Colonic mucosa (tissue), 4 donors: ENCODE results near the gene SGK1. TPM values are rescaled to one million over a fixed set of nuclear protein-coding genes. Genes with fewer than 3 reads are reported as not detected.
"Not testable (repeated sequence)": the region's sequence is repeated elsewhere in the genome, so short reads cannot be mapped to it uniquely, and the experiment has no call there.

Experiments used
- DNase-seq: peaks from one replicate; pipeline ENCODE4 v3.0.0-alpha.2; 2020
- H3K27ac ChIP-seq: fragments of 200-600 bp; one replicate; pipeline ENCODE4 v1.8.0; 2021
- H3K27me3 ChIP-seq: fragments of 200-600 bp; one replicate; pipeline ENCODE4 v1.8.0; 2021
- H3K36me3 ChIP-seq: fragments of 200-600 bp; one replicate; pipeline ENCODE4 v1.8.0; 2021
- H3K4me1 ChIP-seq: fragments of 200-600 bp; one replicate; pipeline ENCODE4 v1.8.0; 2021; ENCODE audit warnings: mild to moderate bottlenecking
- H3K4me3 ChIP-seq: fragments of 200-600 bp; one replicate; pipeline ENCODE4 v1.8.0; 2021
- H3K9ac ChIP-seq, 2 donors: one replicate each; pipeline ENCODE4 v1.7.0; 2013; ENCODE audit warnings: control low read depth in 2 of 2, low read depth in 2 of 2, low read length in 2 of 2
- H3K9me3 ChIP-seq: fragments of 200-600 bp; one replicate; pipeline ENCODE4 v1.8.0; 2021
- intact Hi-C: fragments of 100-400 bp; cut with DNase I; formaldehyde crosslinking; loops from one replicate; pipeline ENCODE4 v1.14.1; 2022
- total RNA-seq, 2 donors: library from RNA; stranded (reverse); fragmentation: NEBNext Ultra II Directional in 1 of 2; extraction: Animal tissue kit (Norgen Biotek cat#: 25700) in 1 of 2; gene quantifications; one replicate each; pipeline ENCODE4 v1.2.1, GENCODE V29; 2021
- TF ChIP-seq, protein P1 (sequence below): fragments of 200-600 bp; IDR thresholded peaks from one replicate; pipeline ENCODE4 v1.8.0; 2022; ENCODE audit warnings: antibody characterized with exemption, mild to moderate bottlenecking
- donor health status: healthy.
- donor health status: DM: no; HTN: no; CAD: no.
- donor health status: DM: no; HTN: no; CAD: no.

SGK1 gene
- total RNA-seq, 2 donors from 2014 or later = 12.0 to 41.5 TPM

DNA sequence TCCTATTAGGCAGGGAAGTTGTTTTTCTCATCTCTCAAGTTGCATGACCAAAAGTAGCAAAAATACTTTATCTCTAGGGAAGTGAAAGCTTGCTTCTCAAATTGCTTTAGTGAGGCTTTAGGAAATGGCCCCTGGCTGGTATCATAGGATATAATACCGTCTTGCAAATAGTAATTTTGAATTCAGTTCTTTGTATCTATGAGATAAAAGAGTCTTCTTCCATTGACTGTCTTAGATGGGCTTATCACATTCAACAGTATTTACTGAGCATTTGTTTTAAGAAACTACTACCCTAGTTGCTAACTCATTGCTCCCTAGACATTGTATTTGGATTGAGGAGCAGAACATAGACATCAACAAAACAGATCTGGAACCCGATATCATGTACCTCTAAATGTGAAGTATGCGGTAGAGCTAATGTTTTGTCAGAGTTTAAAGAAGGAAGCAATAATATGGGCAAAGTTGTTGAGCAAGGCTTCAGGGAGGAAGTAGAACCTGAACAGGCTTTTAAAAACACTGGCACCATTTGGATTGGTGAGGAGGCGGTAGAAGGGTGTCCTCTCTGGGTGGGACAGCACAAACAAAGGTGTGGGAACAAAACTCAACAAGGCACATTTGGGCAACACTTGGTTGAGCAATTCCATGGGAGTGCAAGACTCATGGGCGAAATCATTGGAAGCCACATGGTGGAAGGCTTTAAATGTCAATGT, 101.5 kb downstream of the SGK1 start:
- Histone ChIP-seq H3K9me3 (no peaks in the 10 kb centered on the region), H3K4me3 (no peak overlapping the region), H3K9ac (no peak overlapping the region), H3K4me1 (no peaks in the 10 kb centered on the region), H3K27ac (no peak overlapping the region), H3K27me3 (no peaks in the 10 kb centered on the region), H3K36me3 (no peaks in the 10 kb centered on the region)
- no peak for DNase-seq
- intact Hi-C loops = no loop called here
- TF ChIP-seq, protein P1, sequence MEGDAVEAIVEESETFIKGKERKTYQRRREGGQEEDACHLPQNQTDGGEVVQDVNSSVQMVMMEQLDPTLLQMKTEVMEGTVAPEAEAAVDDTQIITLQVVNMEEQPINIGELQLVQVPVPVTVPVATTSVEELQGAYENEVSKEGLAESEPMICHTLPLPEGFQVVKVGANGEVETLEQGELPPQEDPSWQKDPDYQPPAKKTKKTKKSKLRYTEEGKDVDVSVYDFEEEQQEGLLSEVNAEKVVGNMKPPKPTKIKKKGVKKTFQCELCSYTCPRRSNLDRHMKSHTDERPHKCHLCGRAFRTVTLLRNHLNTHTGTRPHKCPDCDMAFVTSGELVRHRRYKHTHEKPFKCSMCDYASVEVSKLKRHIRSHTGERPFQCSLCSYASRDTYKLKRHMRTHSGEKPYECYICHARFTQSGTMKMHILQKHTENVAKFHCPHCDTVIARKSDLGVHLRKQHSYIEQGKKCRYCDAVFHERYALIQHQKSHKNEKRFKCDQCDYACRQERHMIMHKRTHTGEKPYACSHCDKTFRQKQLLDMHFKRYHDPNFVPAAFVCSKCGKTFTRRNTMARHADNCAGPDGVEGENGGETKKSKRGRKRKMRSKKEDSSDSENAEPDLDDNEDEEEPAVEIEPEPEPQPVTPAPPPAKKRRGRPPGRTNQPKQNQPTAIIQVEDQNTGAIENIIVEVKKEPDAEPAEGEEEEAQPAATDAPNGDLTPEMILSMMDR = no peak

DNA sequence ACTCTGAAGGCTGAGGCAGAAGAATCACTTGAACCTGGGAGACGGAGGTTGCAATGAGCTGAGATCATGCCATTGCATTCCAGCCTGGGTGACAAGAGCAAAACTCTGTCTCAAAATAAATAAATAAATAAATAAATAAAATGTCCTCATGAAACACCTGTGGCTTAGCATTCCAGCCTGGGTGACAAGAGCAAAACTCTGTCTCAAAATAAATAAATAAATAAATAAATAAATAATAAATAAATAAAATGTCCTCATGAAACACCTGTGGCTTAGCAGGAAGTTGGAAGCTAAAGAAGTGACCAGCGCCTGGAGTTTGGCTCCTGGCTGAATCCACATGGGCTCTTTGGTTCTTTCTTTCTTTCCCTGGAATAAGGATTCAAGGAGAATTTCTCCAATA, 104.5 kb downstream of the SGK1 start:
- H3K27me3 ChIP-seq, H3K36me3 ChIP-seq, H3K27ac ChIP-seq, H3K4me1 ChIP-seq, H3K4me3 ChIP-seq, intact Hi-C loops, H3K9me3 ChIP-seq, DNase-seq, H3K9ac ChIP-seq: not testable (repeated sequence)

DNA sequence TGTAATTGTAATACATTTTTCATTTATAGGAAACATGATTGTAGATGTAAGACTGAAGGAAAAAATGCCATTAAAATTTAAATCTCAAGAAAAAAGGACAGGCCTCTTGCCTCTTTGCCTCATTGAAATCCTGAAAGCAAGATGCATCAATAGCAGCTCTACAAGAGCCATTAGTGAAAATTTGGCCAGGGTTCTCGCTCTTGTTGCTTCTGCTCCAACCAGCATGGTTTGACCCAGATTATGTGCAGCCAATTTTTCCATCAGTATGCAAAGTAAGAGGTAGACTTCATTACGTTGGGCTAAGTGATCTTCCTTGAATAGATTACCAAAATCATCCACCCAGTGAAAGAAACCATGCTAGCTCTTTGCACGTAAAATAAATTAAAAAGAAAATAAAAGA, 106.6 kb downstream of the SGK1 start:
- H3K4me3 ChIP-seq = no peak overlapping the region
- H3K27ac ChIP-seq = no peak overlapping the region
- no peak for DNase-seq
- H3K9ac ChIP-seq = no peak overlapping the region
- no peaks in the 10 kb centered on the region for H3K27me3 ChIP-seq
- intact Hi-C loops = no loop called here
- no peaks in the 10 kb centered on the region for H3K9me3 ChIP-seq
- TF ChIP-seq, protein P1 = no peak
- no peaks in the 10 kb centered on the region for H3K4me1 ChIP-seq
- H3K36me3 ChIP-seq = no peaks in the 10 kb centered on the region

DNA sequence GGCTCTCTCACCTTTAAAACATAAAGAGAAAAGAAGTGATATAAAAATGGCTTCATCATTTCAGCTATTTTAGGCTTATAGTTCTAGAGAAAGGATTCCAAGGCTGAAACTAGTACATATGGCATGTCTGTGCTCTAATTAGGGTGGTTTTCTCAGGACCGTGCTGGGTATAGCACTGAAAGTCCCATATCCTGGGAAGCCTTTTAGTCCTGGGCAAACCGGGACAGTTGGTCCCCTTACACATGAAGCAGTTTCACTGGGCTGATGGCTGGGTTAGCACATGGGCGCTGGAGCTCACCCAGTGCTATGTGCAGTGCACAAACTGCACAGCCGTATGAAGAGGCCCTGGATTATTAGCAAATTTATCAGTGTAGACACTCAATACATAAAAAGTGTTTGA, 110.5 kb downstream of the SGK1 start:
- Histone ChIP-seq H3K27me3 (no peaks in the 10 kb centered on the region), H3K9ac (no peak overlapping the region), H3K27ac (no peak overlapping the region), H3K36me3 (no peaks in the 10 kb centered on the region), H3K4me3 (no peak overlapping the region), H3K9me3 (no peaks in the 10 kb centered on the region), H3K4me1 (no peaks in the 10 kb centered on the region)
- no peak for DNase-seq
- intact Hi-C loops = no loop called here
- TF ChIP-seq, protein P1 = no peak

DNA sequence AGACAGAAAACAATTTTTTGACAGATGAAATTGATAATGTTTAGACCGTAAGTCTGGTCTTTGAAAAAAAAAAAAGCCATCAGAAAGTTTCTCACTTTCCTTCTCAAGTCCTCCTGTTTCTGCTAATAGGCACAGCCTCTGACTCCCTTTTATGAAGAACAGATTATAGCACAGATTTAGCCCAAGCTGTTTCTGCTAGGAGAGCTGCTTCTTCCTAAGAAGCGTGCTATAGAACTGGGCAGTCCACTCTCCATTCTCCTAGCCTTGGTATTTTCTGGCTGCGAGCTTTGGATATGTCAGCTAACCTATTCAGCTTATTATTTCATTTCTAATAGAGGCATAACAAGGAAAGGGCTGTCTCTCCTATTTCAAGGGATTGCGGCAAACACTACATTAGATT, 112.5 kb downstream of the SGK1 start:
- H3K9me3 ChIP-seq = no peaks in the 10 kb centered on the region
- H3K27me3 ChIP-seq = no peaks in the 10 kb centered on the region
- intact Hi-C loops = no loop called here
- DNase-seq = no peak
- H3K9ac ChIP-seq = no peak overlapping the region
- H3K4me1 ChIP-seq = no peaks in the 10 kb centered on the region
- TF ChIP-seq, protein P1 = no peak
- H3K27ac ChIP-seq = no peak overlapping the region
- no peak overlapping the region for H3K4me3 ChIP-seq
- H3K36me3 ChIP-seq = no peaks in the 10 kb centered on the region

DNA sequence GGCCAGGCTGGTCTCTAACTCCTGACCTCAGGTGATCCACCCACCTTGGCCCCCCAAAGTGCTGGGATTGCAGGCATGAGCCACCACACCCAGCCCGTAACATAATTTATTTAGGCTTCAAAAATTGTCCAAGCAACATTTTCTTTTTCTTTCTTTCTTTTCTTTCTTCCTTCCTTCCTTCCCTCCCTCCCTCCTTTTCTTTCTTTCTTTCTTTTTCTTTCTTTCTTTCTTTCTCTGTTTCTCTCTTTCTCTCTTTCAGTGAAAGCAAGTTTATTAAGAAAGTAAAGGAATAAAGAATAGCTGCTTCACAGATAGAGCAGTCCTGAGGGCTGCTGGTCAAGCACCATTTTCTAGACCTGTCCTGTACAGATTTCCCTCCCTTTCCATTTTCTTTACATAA, 113.2 kb downstream of the SGK1 start:
- H3K4me1 ChIP-seq, intact Hi-C loops, H3K9ac ChIP-seq: not testable (repeated sequence)

More for the DNA sequence above, 113.2 kb downstream of the SGK1 start:
- H3K27ac ChIP-seq, H3K36me3 ChIP-seq, H3K4me3 ChIP-seq, H3K27me3 ChIP-seq, H3K9me3 ChIP-seq, DNase-seq: not testable (repeated sequence)
